Coronary artery (tissue), 2 donors: ENCODE measurements around the gene CLEC18C.
"Not testable (repeated sequence)": the region's sequence is repeated elsewhere in the genome, so short reads cannot be mapped to it uniquely, and the experiment has no call there.

Experiments
- DNase-seq: peaks from one replicate; pipeline ENCODE4 v3.0.0-alpha.2; 2017; ENCODE audit warnings: low spot score
- H3K27ac ChIP-seq, 2 donors: fragments of 200-600 bp; sonication (generic); one replicate each; pipeline ENCODE4 v1.5.1; 2016 to 2019
- H3K4me3 ChIP-seq: fragments of 200-600 bp; sonication (generic); 2 replicates; pipeline ENCODE4 v1.5.1; 2016; ENCODE audit warnings: mild to moderate bottlenecking, moderate library complexity
- CTCF ChIP-seq: fragments of 200-600 bp; sonication (generic); IDR thresholded peaks from one replicate; pipeline ENCODE4 v1.5.1; 2019; ENCODE audit warnings: antibody characterized with exemption

CLEC18C gene

DNA sequence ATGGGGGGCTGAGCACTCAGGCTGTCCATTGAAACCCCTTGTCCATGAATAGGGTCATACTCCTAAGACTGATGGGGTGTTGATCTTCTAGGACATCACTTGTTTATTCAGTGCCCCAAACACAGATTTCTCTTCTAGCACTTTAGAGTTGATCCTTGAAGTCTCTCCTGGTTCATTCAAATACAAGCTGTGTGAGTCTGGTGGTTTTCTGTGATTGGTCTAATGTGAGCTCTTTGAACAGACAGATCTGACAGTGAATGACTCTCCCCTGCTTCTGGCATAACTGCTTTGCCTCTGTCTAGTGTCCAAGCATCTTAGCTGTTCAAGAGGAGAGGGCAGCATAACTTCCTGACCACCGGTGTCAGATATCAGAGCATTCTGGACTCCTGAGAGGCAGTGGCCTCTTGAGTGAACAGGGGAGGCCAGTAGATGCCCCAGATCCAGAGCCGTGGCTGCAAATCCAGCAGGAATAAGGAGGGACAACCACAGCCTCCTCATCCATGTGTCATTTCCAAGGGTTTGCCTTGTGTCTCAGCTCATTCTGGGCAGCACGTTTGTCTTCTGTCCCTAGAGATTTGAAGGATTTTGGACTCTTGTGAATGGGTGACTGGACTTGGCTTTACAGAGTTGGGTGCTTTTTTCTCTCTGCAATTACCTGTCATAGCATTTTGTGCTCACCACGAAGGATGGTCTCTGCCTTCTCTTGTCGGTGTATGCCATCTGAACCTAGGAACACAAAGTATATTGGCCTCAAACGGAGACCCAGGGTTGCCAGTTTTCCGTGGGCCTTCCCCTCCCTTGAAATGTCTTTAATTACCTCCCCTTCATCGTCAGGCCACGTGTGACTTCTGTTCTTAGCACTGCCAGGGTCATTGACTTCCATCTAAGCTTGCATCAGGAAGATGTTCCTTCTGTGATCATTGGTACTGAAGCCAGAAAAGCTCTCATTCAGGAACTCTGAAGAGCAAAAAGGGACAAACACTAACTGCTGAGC lies 13.9 kb upstream of the CLEC18C start:
- Histone ChIP-seq H3K4me3 (no peak overlapping the region), H3K27ac (no peak overlapping the region)
- no peak for TF ChIP-seq CTCF
- no peak for DNase-seq

- H3K27ac ChIP-seq: no peak overlapping the region
- no peak for TF ChIP-seq CTCF
- no peak overlapping the region for H3K4me3 ChIP-seq
- DNase-seq: no peak
These were observed 13.2 kb upstream of the CLEC18C start for GRCh38 chr16:70160388-70160787.

- Histone ChIP-seq H3K4me3 (no peak overlapping the region), H3K27ac (no peak overlapping the region)
- TF ChIP-seq CTCF: no peak
- DNase-seq: no peak
These were observed 12.8 kb upstream of the CLEC18C start for GRCh38 chr16:70160821-70161220.

DNA sequence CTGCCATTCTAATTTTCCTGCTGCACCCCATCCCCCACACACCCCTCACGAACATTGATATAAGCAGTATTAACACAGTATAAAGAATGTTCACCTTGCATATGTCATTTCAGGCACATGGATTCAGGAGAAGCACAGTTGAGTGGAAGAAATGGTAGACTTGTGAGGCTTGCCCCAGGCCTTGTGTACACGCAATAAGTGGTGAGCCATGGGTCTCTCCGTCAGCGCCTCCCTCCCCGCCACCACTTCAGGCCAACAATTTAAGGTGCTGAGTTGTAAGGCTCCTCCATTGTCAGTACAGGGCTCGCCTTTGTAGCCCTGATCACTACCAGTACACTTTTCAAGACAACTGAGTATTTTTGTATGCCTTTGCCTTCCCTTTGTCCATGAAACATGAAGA lies 12.2 kb upstream of the CLEC18C start:
- no peak overlapping the region for H3K27ac ChIP-seq
- no peak for TF ChIP-seq CTCF
- peak; percentile 35 for DNase-seq
- H3K4me3 ChIP-seq: no peak overlapping the region

DNA sequence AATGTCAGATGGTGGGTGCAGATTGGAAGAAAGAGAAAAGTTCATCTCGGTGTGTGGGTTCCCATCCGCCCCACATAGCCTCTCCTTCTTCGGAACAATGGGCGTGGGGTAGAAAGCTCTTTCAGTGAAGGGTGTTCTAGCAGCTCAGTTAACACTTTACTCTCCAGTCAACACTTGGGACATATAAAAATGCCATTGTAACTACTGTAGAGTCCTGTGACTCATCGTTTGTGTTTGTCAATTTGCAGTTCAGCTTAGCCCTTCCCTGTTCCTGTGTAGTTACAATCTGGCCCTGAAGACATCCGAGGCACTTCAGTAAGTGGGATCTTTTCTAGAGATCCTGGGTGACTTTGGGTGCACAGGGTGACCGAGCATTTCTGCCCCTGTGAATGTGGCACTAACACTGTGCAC lies 11.5 kb upstream of the CLEC18C start:
- no peak overlapping the region for H3K27ac ChIP-seq
- peak; percentile 33 for DNase-seq
- TF ChIP-seq CTCF: no peak
- no peak overlapping the region for H3K4me3 ChIP-seq

GRCh38 chr16:70163596-70163995 lies 10.0 kb upstream of the CLEC18C start:
- H3K27ac ChIP-seq: no peak overlapping the region
- no peak for TF ChIP-seq CTCF
- H3K4me3 ChIP-seq: no peak overlapping the region
- DNase-seq: no peak

DNA sequence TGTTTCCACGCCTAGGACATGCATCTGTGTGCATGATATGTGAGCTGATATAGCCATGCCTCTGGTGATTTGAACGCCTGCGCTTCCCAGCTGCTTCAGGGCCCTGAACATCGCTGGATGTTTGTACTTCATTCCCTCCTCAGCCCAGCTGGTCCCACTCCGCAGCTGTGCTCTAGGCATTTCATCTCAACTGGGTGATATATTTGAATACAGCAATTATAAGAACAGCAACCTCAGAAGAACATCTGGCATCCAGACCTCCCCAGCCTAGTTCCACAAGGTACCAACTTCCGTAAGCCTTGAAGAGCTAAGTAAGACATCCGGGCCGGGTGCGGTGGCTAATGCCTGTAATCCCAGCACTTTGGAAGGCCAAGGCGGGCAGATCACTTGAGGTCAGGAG lies 6.9 kb upstream of the CLEC18C start:
- DNase-seq, H3K27ac ChIP-seq, H3K4me3 ChIP-seq: not testable (repeated sequence)

- H3K4me3 ChIP-seq, DNase-seq, H3K27ac ChIP-seq: not testable (repeated sequence)
These were observed 329 bp downstream of the CLEC18C start for GRCh38 chr16:70173916-70174315.

DNA sequence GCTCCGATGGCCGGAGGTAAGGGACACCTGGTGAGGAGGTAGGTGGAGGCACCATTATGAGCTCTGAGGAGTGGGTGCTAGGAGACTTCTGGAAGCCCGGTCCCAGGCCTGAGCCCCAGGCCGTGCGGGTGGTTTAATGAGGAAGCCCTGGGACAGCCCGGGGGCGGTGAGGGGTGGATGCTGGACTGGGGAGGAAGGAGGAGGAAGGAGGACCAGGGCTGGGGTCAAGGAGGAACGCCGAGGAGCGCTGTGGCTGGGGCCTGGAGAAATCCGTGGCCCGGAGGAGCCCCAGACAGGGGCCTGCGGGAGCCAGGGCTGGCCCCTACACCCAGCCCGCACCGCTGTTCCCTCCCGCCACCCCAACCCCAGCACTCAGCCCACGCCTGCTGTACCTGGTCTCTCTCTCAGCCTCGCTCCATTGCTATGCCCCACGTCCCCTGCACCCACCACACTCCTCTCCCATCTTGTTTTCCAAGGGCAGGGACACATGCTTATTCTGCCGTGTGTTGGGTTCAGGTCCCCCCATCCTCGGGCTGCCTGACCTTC lies 873 bp downstream of the CLEC18C start:
- not testable (repeated sequence) for DNase-seq, H3K4me3 ChIP-seq, H3K27ac ChIP-seq

GRCh38 chr16:70187858-70188607 lies 14.4 kb downstream of the CLEC18C start:
- H3K27ac ChIP-seq: peak overlapping the region in 1 of 2 donors; percentile 80
- peak overlapping the region; percentile 67 for H3K4me3 ChIP-seq
- DNase-seq: not testable (repeated sequence)

- peak overlapping the region in 1 of 2 donors; percentile 80 for H3K27ac ChIP-seq
- peak overlapping the region; percentile 67 for H3K4me3 ChIP-seq
- DNase-seq: peak; percentile 62
These were observed 15.0 kb downstream of the CLEC18C start for GRCh38 chr16:70188608-70188915.
